HepG2 (cell line): ENCODE results near the gene ESPN. TPM values are rescaled to one million over a fixed set of nuclear protein-coding genes. Genes with fewer than 3 reads are reported as not detected.

Source experiments
- ARHGAP35 ChIP-seq: sonication (generic); formaldehyde crosslinking; IDR thresholded peaks from 2 replicates; pipeline ENCODE4 v1.9.0; 2022; ENCODE audit warnings: mild to moderate bottlenecking, inconsistent platforms, moderate library complexity, missing genetic modification reagents, borderline replicate concordance
- JARID2 ChIP-seq: sonication (generic); formaldehyde crosslinking; IDR thresholded peaks from 2 replicates; pipeline ENCODE4 v1.8.1; 2023; ENCODE audit warnings: missing genetic modification reagents, inconsistent platforms; ENCODE audit not compliant: insufficient replicate concordance
- MTA3 ChIP-seq: sonication (generic); formaldehyde crosslinking; IDR thresholded peaks from 2 replicates; pipeline ENCODE4 v1.4.0; 2020; ENCODE audit warnings: missing genetic modification reagents
- MZF1 ChIP-seq: sonication (generic); formaldehyde crosslinking; IDR thresholded peaks from 2 replicates; pipeline ENCODE4 v1.8.1; 2023; ENCODE audit warnings: mild to moderate bottlenecking, missing genetic modification reagents, borderline replicate concordance
- NFE2L1 ChIP-seq: sonication (generic); formaldehyde crosslinking; IDR thresholded peaks from 2 replicates; pipeline ENCODE4 v1.4.0; 2020; ENCODE audit warnings: missing genetic modification reagents, mild to moderate bottlenecking, borderline replicate concordance
- NR1H2 ChIP-seq: sonication (generic); formaldehyde crosslinking; IDR thresholded peaks from 2 replicates; pipeline ENCODE4 v1.8.1; 2022; ENCODE audit warnings: low read depth, missing genetic modification reagents, borderline replicate concordance
- RXRB ChIP-seq: IDR thresholded peaks from 2 replicates; pipeline ENCODE4 v1.6.1; 2016; ENCODE audit warnings: borderline replicate concordance, missing genetic modification reagents, missing compliant biosample characterization
- SOX5 ChIP-seq: IDR thresholded peaks from 2 replicates; pipeline ENCODE4 v1.6.1; 2016; ENCODE audit warnings: borderline replicate concordance
- TBX2 ChIP-seq: sonication (generic); formaldehyde crosslinking; IDR thresholded peaks from 2 replicates; pipeline ENCODE4 v1.5.0; 2020; ENCODE audit warnings: missing genetic modification reagents, mild to moderate bottlenecking, borderline replicate concordance
- TOPORS ChIP-seq: sonication (generic); formaldehyde crosslinking; IDR thresholded peaks from 2 replicates; pipeline ENCODE4 v1.8.0; 2023; ENCODE audit warnings: mild to moderate bottlenecking, missing genetic modification reagents
- U2AF1 ChIP-seq: fragments of 200-400 bp; formaldehyde crosslinking; optimal IDR thresholded peaks from 2 replicates; pipeline ENCODE3; 2017; ENCODE audit warnings: mild to moderate bottlenecking, low read depth, low read length
- ZFP36 ChIP-seq: fragments of 150-350 bp; IDR thresholded peaks from 2 replicates; pipeline ENCODE4 v1.6.1; 2018; ENCODE audit warnings: borderline replicate concordance, low read length, low read depth; ENCODE audit not compliant: partially characterized antibody
- ZMYM3 ChIP-seq: sonication (generic); formaldehyde crosslinking; IDR thresholded peaks from 2 replicates; pipeline ENCODE4 v1.5.1; 2020; ENCODE audit warnings: mild to moderate bottlenecking, missing genetic modification reagents
- ZNF790 ChIP-seq: sonication (generic); formaldehyde crosslinking; IDR thresholded peaks from 2 replicates; pipeline ENCODE4 v1.8.0; 2022; ENCODE audit warnings: missing genetic modification reagents, mild to moderate bottlenecking, borderline replicate concordance
- ZSCAN21 ChIP-seq: sonication (generic); formaldehyde crosslinking; IDR thresholded peaks from 2 replicates; pipeline ENCODE4 v1.8.0; 2022; ENCODE audit warnings: mild to moderate bottlenecking, missing genetic modification reagents, moderate library complexity, borderline replicate concordance
- polyA plus RNA-seq, 8 experiments: library from polyadenylated mRNA; depleted of rRNA in 3 of 8; stranded (reverse) in 7 of 8; unstranded in 1 of 8; fragments of >200 nt; fragmentation: Illumina TruSeq in 4 of 8; extraction: Trizol in 4 of 8; gene quantifications; 2 replicates each; pipeline versions ENCODE4 v1.2.1 to v1.2.3, GENCODE V29; 2011 to 2016; ENCODE audit warnings: low read depth in 4 of 8, missing spikeins in 1 of 8, mixed read lengths in 1 of 8; ENCODE audit not compliant: insufficient read depth in 1 of 8
- total RNA-seq, 5 experiments: library from RNA; depleted of rRNA; stranded (reverse); fragments of >200 nt; fragmentation: Illumina TruSeq; extraction: Trizol; gene quantifications; 2 replicates each; pipeline ENCODE4 v1.2.3, GENCODE V29; 2016; ENCODE audit warnings: low read depth in 1 of 5
- TF ChIP-seq, protein P1 (sequence below): sonication (generic); formaldehyde crosslinking; IDR thresholded peaks from 2 replicates; pipeline ENCODE4 v1.5.1; 2020; ENCODE audit warnings: mild to moderate bottlenecking, missing genetic modification reagents, borderline replicate concordance
- TF ChIP-seq, protein P2 (sequence below): sonication (generic); formaldehyde crosslinking; IDR thresholded peaks from 2 replicates; pipeline ENCODE4 v1.4.0; 2020; ENCODE audit warnings: missing genetic modification reagents, borderline replicate concordance
- TF ChIP-seq, protein P3 (sequence below): sonication (generic); formaldehyde crosslinking; IDR thresholded peaks from 2 replicates; pipeline ENCODE4 v1.5.0; 2020; ENCODE audit warnings: missing genetic modification reagents

Gene ESPN
- total and polyA plus RNA-seq, 2 of the 13 experiments (the other 11 are each of a cell fraction or from before 2014, with no cell fraction given) = 48.6 to 54.2 TPM

DNA sequence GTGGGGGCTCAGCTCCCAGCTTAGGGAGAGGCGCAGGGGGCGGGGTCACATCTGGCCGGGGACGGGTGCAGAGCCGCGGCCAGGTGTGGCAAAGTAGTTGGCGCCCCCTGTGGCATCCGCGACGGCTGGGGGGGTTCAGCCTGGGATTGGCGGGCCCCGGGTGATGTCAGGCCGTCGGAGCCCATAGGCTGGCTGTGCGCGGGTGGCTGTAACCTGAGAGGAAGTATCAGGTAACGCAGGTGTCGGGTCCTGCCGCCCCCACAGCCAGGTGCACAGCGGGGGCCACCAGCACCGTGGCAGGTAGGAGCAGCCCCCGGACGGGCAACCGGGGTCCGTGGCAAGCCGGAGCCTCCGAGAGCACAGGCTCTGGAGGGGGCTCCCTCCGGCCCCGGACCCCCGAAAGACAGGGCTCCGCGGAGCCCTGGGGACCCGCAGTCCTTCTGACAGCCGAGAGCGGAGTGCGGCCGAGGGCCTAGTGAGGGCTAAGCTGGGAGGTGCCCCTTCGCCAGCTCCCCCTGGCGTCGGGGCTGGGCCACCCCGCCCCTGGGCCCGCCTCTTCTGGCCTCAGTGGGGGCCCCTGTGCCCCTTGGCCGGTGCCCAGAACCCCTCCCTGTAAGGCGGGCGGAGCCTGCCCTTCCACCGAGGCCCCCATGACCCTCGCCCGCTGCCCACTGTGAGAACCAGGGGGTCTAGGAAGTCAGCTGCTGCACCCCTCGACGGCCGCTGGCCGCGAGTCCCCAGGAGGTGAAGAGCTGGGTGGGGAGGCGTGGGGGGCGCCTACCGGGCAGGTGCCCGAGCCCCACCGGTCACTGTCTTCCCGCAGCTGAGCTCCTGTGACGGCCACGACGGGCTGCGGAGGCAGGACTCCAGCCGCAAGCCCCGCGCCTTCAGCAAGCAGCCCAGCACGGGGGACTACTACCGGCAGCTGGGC lies 23.5 kb downstream of the ESPN start (continued):
- TF ChIP-seq U2AF1 (no peak), SOX5 (CRISPR knock-in tag) (no peak; the same call in 1 of the 2 replicates), RXRB (CRISPR knock-in tag) (peak; percentile 62), ZMYM3 (CRISPR knock-in tag) (no peak), MTA3 (CRISPR knock-in tag) (no peak), ZFP36 (no peak), NR1H2 (CRISPR knock-in tag) (no peak), ZSCAN21 (CRISPR knock-in tag) (peak; percentile 43; the same call in 1 of the 2 replicates), NFE2L1 (CRISPR knock-in tag) (no peak), TOPORS (no peak; the same call in 1 of the 2 replicates), ZNF790 (peak; percentile 46; the same call in 1 of the 2 replicates), ARHGAP35 (CRISPR knock-in tag) (no peak), TBX2 (CRISPR knock-in tag) (peak; percentile 70), MZF1 (CRISPR knock-in tag) (no peak), JARID2 (CRISPR knock-in tag) (no peak)
- TF ChIP-seq, protein P1, sequence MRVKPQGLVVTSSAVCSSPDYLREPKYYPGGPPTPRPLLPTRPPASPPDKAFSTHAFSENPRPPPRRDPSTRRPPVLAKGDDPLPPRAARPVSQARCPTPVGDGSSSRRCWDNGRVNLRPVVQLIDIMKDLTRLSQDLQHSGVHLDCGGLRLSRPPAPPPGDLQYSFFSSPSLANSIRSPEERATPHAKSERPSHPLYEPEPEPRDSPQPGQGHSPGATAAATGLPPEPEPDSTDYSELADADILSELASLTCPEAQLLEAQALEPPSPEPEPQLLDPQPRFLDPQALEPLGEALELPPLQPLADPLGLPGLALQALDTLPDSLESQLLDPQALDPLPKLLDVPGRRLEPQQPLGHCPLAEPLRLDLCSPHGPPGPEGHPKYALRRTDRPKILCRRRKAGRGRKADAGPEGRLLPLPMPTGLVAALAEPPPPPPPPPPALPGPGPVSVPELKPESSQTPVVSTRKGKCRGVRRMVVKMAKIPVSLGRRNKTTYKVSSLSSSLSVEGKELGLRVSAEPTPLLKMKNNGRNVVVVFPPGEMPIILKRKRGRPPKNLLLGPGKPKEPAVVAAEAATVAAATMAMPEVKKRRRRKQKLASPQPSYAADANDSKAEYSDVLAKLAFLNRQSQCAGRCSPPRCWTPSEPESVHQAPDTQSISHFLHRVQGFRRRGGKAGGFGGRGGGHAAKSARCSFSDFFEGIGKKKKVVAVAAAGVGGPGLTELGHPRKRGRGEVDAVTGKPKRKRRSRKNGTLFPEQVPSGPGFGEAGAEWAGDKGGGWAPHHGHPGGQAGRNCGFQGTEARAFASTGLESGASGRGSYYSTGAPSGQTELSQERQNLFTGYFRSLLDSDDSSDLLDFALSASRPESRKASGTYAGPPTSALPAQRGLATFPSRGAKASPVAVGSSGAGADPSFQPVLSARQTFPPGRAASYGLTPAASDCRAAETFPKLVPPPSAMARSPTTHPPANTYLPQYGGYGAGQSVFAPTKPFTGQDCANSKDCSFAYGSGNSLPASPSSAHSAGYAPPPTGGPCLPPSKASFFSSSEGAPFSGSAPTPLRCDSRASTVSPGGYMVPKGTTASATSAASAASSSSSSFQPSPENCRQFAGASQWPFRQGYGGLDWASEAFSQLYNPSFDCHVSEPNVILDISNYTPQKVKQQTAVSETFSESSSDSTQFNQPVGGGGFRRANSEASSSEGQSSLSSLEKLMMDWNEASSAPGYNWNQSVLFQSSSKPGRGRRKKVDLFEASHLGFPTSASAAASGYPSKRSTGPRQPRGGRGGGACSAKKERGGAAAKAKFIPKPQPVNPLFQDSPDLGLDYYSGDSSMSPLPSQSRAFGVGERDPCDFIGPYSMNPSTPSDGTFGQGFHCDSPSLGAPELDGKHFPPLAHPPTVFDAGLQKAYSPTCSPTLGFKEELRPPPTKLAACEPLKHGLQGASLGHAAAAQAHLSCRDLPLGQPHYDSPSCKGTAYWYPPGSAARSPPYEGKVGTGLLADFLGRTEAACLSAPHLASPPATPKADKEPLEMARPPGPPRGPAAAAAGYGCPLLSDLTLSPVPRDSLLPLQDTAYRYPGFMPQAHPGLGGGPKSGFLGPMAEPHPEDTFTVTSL (CRISPR knock-in tag) = no peak
- TF ChIP-seq, protein P2, sequence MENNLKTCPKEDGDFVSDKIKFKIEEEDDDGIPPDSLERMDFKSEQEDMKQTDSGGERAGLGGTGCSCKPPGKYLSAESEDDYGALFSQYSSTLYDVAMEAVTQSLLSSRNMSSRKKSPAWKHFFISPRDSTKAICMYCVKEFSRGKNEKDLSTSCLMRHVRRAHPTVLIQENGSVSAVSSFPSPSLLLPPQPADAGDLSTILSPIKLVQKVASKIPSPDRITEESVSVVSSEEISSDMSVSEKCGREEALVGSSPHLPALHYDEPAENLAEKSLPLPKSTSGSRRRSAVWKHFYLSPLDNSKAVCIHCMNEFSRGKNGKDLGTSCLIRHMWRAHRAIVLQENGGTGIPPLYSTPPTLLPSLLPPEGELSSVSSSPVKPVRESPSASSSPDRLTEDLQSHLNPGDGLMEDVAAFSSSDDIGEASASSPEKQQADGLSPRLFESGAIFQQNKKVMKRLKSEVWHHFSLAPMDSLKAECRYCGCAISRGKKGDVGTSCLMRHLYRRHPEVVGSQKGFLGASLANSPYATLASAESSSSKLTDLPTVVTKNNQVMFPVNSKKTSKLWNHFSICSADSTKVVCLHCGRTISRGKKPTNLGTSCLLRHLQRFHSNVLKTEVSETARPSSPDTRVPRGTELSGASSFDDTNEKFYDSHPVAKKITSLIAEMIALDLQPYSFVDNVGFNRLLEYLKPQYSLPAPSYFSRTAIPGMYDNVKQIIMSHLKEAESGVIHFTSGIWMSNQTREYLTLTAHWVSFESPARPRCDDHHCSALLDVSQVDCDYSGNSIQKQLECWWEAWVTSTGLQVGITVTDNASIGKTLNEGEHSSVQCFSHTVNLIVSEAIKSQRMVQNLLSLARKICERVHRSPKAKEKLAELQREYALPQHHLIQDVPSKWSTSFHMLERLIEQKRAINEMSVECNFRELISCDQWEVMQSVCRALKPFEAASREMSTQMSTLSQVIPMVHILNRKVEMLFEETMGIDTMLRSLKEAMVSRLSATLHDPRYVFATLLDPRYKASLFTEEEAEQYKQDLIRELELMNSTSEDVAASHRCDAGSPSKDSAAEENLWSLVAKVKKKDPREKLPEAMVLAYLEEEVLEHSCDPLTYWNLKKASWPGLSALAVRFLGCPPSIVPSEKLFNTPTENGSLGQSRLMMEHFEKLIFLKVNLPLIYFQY (CRISPR knock-in tag) = no peak
- TF ChIP-seq, protein P3, sequence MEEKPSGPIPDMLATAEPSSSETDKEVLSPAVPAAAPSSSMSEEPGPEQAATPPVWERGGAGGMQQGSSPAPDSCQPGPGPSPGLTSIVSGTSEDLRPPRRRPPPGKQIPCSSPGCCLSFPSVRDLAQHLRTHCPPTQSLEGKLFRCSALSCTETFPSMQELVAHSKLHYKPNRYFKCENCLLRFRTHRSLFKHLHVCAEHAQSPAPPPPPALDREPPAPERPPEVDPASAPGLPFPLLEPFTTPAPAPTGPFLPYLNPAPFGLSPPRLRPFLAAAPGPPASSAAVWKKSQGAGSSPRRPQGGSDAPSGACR (CRISPR knock-in tag) = peak; percentile 49; the same call in 1 of the 2 replicates
